HepG2 (cell line): Measurements from ENCODE around the gene PYCR2. TPM values are rescaled to one million over a fixed set of nuclear protein-coding genes. Genes with fewer than 3 reads are reported as not detected.

ENCODE experiments used
- ATAC-seq: fragments of 200-7000 bp; cut with Tn5 transposase; 3 replicates; pipeline ENCODE4 v1.9.1; 2020; ENCODE audit warnings: mild to moderate bottlenecking, moderate library complexity
- BruUV-seq: library from RNA; stranded (reverse); fragments of 400-500 nt; replicated peaks from 2 replicates; lab custom pipeline; 2021; lab: Mats Ljungman, UMichigan
- CTCF ChIA-PET: fragments of 300-600 bp; formaldehyde crosslinking; extraction: SDS; loops from one replicate; lab custom pipeline; 2021; ENCODE audit warnings: low total read pairs, inconsistent platforms, low intra/inter-chr PET ratio; lab: Yijun Ruan, JAX
- POLR2A ChIA-PET: fragments of 350-600 bp; sonication (Branson Sonifier 250); formaldehyde crosslinking; loops from one replicate; lab custom pipeline; 2020; ENCODE audit warnings: antibody characterized with exemption, inconsistent platforms; lab: Yijun Ruan, JAX
- DNase-seq: peaks from one replicate; pipeline ENCODE4 v3.0.0-alpha.2; 2015; ENCODE audit warnings: low spot score
- FAIRE-seq: peaks from 3 replicates; lab custom pipeline; 2011; peaks lifted over from hg19 to GRCh38; lab: Jason Lieb, UNC
- H2AFZ ChIP-seq: one replicate; pipeline ENCODE4 v1.6.1; 2011; ENCODE audit warnings: low read length, inconsistent platforms
- H3K27ac ChIP-seq: fragments of 300-600 bp; 3 replicates; pipeline ENCODE4 v1.8.0; 2011; ENCODE audit warnings: mixed run types, mild to moderate bottlenecking, mixed read lengths, low read length, inconsistent platforms; ENCODE audit not compliant: insufficient read depth; ENCODE audit errors: extremely low read length
- H3K27me3 ChIP-seq, 2 experiments: fragments of 200-600 bp in 1 of 2; 2 replicates in 1 of 2; 3 replicates in 1 of 2; pipeline versions ENCODE4 v1.6.0 to v1.8.0; 2011; ENCODE audit warnings: low read length in 2 of 2, mild to moderate bottlenecking in 2 of 2, moderate library complexity in 2 of 2, inconsistent platforms in 1 of 2; ENCODE audit not compliant: insufficient read depth in 2 of 2, control insufficient read depth in 1 of 2
- H3K36me3 ChIP-seq, 2 experiments: fragments of 200-600 bp in 1 of 2; replicated peaks in 1 of 2; 2 replicates in 1 of 2; 3 replicates in 1 of 2; pipeline versions ENCODE4 v1.5.1 to v1.8.0; 2011; ENCODE audit warnings: low read length in 2 of 2, inconsistent platforms in 1 of 2; ENCODE audit not compliant: insufficient read depth in 2 of 2, control insufficient read depth in 1 of 2
- H3K4me1 ChIP-seq: 2 replicates; pipeline ENCODE4 v1.5.1; 2012; ENCODE audit warnings: low read length, inconsistent platforms; ENCODE audit not compliant: insufficient read depth
- H3K4me2 ChIP-seq: 2 replicates; pipeline ENCODE4 v1.6.0; 2011; ENCODE audit warnings: low read depth, low read length, inconsistent platforms
- H3K4me3 ChIP-seq, 3 experiments: fragments of 200-600 bp in 1 of 3; sonication (generic), shearing (Covaris generic) in 1 of 3; replicated peaks in 1 of 3; 2 replicates each; pipeline ENCODE4 v1.5.1; 2011 to 2016; ENCODE audit warnings: low read length in 3 of 3, inconsistent platforms in 2 of 3, low read depth in 2 of 3, mild to moderate bottlenecking in 2 of 3, control low read depth in 1 of 3, mixed read lengths in 1 of 3; ENCODE audit not compliant: insufficient read depth in 1 of 3
- H3K79me2 ChIP-seq: one replicate; pipeline ENCODE4 v1.6.1; 2011; ENCODE audit warnings: low read length, inconsistent platforms; ENCODE audit not compliant: insufficient read depth
- H3K9ac ChIP-seq: 2 replicates; pipeline ENCODE4 v1.6.0; 2011; ENCODE audit warnings: mild to moderate bottlenecking, low read depth, low read length, inconsistent platforms; ENCODE audit not compliant: insufficient read depth
- H3K9me3 ChIP-seq: 2 replicates; pipeline ENCODE4 v1.5.1; 2012; ENCODE audit warnings: mild to moderate bottlenecking, low read length
- H4K20me1 ChIP-seq: 2 replicates; pipeline ENCODE4 v1.6.0; 2011; ENCODE audit warnings: inconsistent platforms, mild to moderate bottlenecking, low read length, moderate library complexity; ENCODE audit not compliant: insufficient read depth
- NFAT5 ChIP-seq: sonication (generic); formaldehyde crosslinking; IDR thresholded peaks from 2 replicates; pipeline ENCODE4 v1.4.0; 2020; ENCODE audit warnings: missing genetic modification reagents
- NR2F1 ChIP-seq, 2 experiments: fragments of 450-650 bp in 1 of 2; formaldehyde crosslinking in 1 of 2; IDR thresholded peaks; 2 replicates each; pipeline versions ENCODE4 v1.5.0 to v1.6.1; 2016 to 2020; ENCODE audit warnings: mild to moderate bottlenecking in 1 of 2, missing compliant biosample characterization in 1 of 2, missing genetic modification reagents in 1 of 2, moderate library complexity in 1 of 2
- SIN3B ChIP-seq: fragments of 150-350 bp; IDR thresholded peaks from 2 replicates; pipeline ENCODE4 v1.6.1; 2014; ENCODE audit warnings: low read length
- TOPORS ChIP-seq: sonication (generic); formaldehyde crosslinking; IDR thresholded peaks from 2 replicates; pipeline ENCODE4 v1.8.0; 2023; ENCODE audit warnings: mild to moderate bottlenecking, missing genetic modification reagents
- ZNF484 ChIP-seq: sonication (generic); formaldehyde crosslinking; IDR thresholded peaks from 2 replicates; pipeline ENCODE4 v1.5.1; 2020; ENCODE audit warnings: mild to moderate bottlenecking, low read depth, missing genetic modification reagents, borderline replicate concordance
- WGBS: methylation state at CpG from one replicate; pipeline ENCODE4 v1.1.6; 2017; ENCODE audit warnings: low lambda C conversion rate; 5-methylcytosine and 5-hydroxymethylcytosine counted together
- in situ Hi-C: cut with HindIII; loops from 2 replicates; pipeline ENCODE4 v1.10.0; 2017; ENCODE audit warnings: low pct_unique_long_range_greater_than_20kb; ENCODE audit not compliant: extremely low pct_ligation_motif_present
- intact Hi-C: fragments of 100-400 bp; cut with micrococcal nuclease; formaldehyde crosslinking; loops from one replicate; pipeline ENCODE4 v1.10.0; 2022; ENCODE audit not compliant: unreplicated experiment
- polyA plus RNA-seq, 8 experiments: library from polyadenylated mRNA; depleted of rRNA in 3 of 8; stranded (reverse) in 7 of 8; unstranded in 1 of 8; fragments of >200 nt; fragmentation: Illumina TruSeq in 4 of 8; extraction: Trizol in 4 of 8; gene quantifications; 2 replicates each; pipeline versions ENCODE4 v1.2.1 to v1.2.3, GENCODE V29; 2011 to 2016; ENCODE audit warnings: low read depth in 4 of 8, missing spikeins in 1 of 8, mixed read lengths in 1 of 8; ENCODE audit not compliant: insufficient read depth in 1 of 8
- total RNA-seq, 5 experiments: library from RNA; depleted of rRNA; stranded (reverse); fragments of >200 nt; fragmentation: Illumina TruSeq; extraction: Trizol; gene quantifications; 2 replicates each; pipeline ENCODE4 v1.2.3, GENCODE V29; 2016; ENCODE audit warnings: low read depth in 1 of 5

The PYCR2 gene
- total and polyA plus RNA-seq, 2 of the 13 experiments (the other 11 are each of a cell fraction or from before 2014, with no cell fraction given): 47.2 to 47.8 TPM

DNA sequence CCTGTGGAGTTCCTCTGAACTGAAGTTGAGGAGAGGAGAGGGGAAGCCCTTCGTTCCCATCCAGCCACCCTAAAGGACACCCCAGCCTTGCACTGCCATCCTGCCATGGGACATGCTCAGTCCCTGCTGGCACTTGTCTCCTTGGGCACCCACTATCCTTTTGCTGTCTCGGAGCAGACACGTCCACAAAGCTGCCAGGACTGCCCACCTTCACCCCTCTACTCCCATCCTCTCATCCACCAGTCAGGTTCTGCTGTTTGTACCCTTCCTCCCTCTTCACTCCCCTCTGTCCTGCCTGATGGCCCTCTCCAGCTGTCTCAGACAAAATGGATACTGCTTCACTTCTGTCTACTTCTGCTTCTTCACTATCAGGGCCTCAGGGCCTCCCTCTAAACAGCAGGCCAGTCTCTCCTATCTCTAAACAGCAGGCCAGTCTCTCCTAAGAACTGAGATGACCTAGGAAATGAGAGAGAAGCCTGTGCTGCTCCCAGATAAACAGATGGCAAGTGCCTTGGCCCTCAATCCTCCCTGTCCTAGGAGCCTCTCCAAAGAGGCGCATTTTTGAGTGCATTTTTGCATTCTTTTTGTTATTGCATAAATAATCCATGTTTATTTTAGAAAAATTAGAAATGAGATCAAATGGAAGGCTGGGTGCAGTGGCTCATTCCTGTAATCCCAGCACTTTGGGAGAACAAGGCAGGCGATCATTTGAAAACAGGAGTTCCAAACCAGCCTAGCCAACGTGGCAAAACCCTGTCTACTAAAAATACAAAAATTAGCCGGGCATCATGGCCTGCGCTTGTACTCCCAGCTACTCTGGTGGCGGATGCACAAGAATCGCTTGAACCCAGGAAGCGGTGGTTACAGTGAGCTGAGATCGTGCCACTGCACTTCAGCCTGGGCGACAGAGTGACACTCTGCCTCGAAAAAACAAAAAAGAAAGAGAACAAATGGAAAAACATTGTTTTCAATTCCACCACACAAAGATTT, 4.4 kb upstream of the PYCR2 start:
- no TSS peak for BruUV-seq
- H2AFZ ChIP-seq: no peak overlapping the region
- no peaks in the 10 kb centered on the region for H3K9me3 ChIP-seq
- POLR2A ChIA-PET: no interaction called here
- no peak overlapping the region for H3K27ac ChIP-seq
- no peaks in the 10 kb centered on the region; a peak in 2 of 5 replicates for H3K27me3 ChIP-seq
- H3K9ac ChIP-seq: no peak overlapping the region
- TF ChIP-seq NR2F1 (CRISPR knock-in tag; IDR thresholded peaks at IDR 0.05) (no peak), ZNF484 (CRISPR knock-in tag) (no peak), TOPORS (CRISPR knock-in tag) (no peak), NFAT5 (CRISPR knock-in tag) (no peak), SIN3B (no peak)
- CTCF ChIA-PET: no interaction called here
- H3K4me2 ChIP-seq: no peak overlapping the region; the same call in 1 of the 2 replicates
- no peaks in the 10 kb centered on the region for H4K20me1 ChIP-seq
- no peaks in the 10 kb centered on the region for H3K36me3 ChIP-seq
- 61% methylated on average over 14 of the region's 14 CpGs for WGBS
- peaks cover 3% of the 10 kb centered on the region for H3K79me2 ChIP-seq
- H3K4me3 ChIP-seq: no peak overlapping the region
- FAIRE-seq (no peak), ATAC-seq (no peak), DNase-seq (no peak)
- peaks cover 8% of the 10 kb centered on the region for H3K4me1 ChIP-seq
- in situ Hi-C loops (no loop called here), intact Hi-C loops (loop anchor here (10.0 kb wide), 1 partner anchor 104 kb away; no protein-coding TSS in a partner anchor)
